ENCODE results near the gene SCYL2. TPM values are rescaled to one million over a fixed set of nuclear protein-coding genes. Genes with fewer than 3 reads are reported as not detected.

SCYL2 gene
- total and polyA plus RNA-seq, 2 donors from 2014 or later = 10.3 to 41.7 TPM

- Histone ChIP-seq H3K4me3 (ENCODE audit: low read length in 3 of 3) (peak overlapping the region; percentile 79 to 95 (median 83)), H3K27me3 (ENCODE audit: control insufficient read depth, insufficient read depth, low read length) (no peaks in the 10 kb centered on the region), H3K27ac (ENCODE audit: low read depth in 2 of 2, low read length in 2 of 2) (peak overlapping the region; percentile 28 to 93), H3K4me1 (ENCODE audit: control insufficient read depth in 2 of 3, insufficient read depth in 2 of 3, low read depth in 1 of 3, low read length in 3 of 3) (peaks cover 4 to 12% (median 9%) of the 10 kb centered on the region in 3 donors), H3K9me3 (ENCODE audit: control insufficient read depth in 2 of 3, insufficient read depth in 1 of 3, low read length in 3 of 3) (no peaks in the 10 kb centered on the region), H3K36me3 (ENCODE audit: control insufficient read depth in 2 of 3, insufficient read depth in 3 of 3, low read length in 3 of 3) (no peaks in the 10 kb centered on the region), H3K9ac (ENCODE audit: low read length in 3 of 3) (peak overlapping the region in 2 of 3 donors; percentile 80 to 94)
- no peak for FAIRE-seq
- peak in 1 of 5 donors; percentile 53 for DNase-seq
- no peak for TF ChIP-seq CTCF (IDR thresholded peaks at IDR 0.05; ENCODE audit: borderline replicate concordance, extremely low read depth, insufficient read depth)
- intact Hi-C loops (cut with DNase I) = no loop called here
Measured at GRCh38 chr12:100265732-100266584, 1.0 kb upstream of the SCYL2 start.

GRCh38 chr12:100266585-100266834 is 467 bp upstream of the SCYL2 start:
- TF ChIP-seq CTCF (IDR thresholded peaks at IDR 0.05; ENCODE audit: borderline replicate concordance, extremely low read depth, insufficient read depth) = no peak
- Histone ChIP-seq H3K4me1 (ENCODE audit: control insufficient read depth in 2 of 3, insufficient read depth in 2 of 3, low read depth in 1 of 3, low read length in 3 of 3) (peaks cover 4 to 12% (median 9%) of the 10 kb centered on the region in 3 donors), H3K9ac (ENCODE audit: low read length in 3 of 3) (peak overlapping the region in 2 of 3 donors; percentile 80 to 94), H3K27ac (ENCODE audit: low read depth in 2 of 2, low read length in 2 of 2) (peak overlapping the region; percentile 92 to 93), H3K36me3 (ENCODE audit: control insufficient read depth in 2 of 3, insufficient read depth in 3 of 3, low read length in 3 of 3) (no peaks in the 10 kb centered on the region), H3K4me3 (ENCODE audit: low read length in 3 of 3) (peak overlapping the region; percentile 79 to 95 (median 83)), H3K27me3 (ENCODE audit: control insufficient read depth, insufficient read depth, low read length) (no peaks in the 10 kb centered on the region), H3K9me3 (ENCODE audit: control insufficient read depth in 2 of 3, insufficient read depth in 1 of 3, low read length in 3 of 3) (no peaks in the 10 kb centered on the region)
- intact Hi-C loops (cut with DNase I) = no loop called here
- no peak for FAIRE-seq
- DNase-seq = peak in 1 of 5 donors; percentile 94

GRCh38 chr12:100267603-100268281 is 765 bp downstream of the SCYL2 start:
- peak in 2 of 5 donors; percentile 58 to 67 for DNase-seq
- no peaks in the 10 kb centered on the region for H3K9me3 ChIP-seq (ENCODE audit: control insufficient read depth in 2 of 3, insufficient read depth in 1 of 3, low read length in 3 of 3)
- peak overlapping the region; percentile 34 to 98 (median 72) for H3K9ac ChIP-seq (ENCODE audit: low read length in 3 of 3)
- intact Hi-C loops (cut with DNase I) = no loop called here
- H3K27me3 ChIP-seq (ENCODE audit: control insufficient read depth, insufficient read depth, low read length) = no peaks in the 10 kb centered on the region
- H3K27ac ChIP-seq (ENCODE audit: low read depth in 2 of 2, low read length in 2 of 2) = peak overlapping the region; percentile 92 to 93
- no peak for FAIRE-seq
- H3K4me1 ChIP-seq (ENCODE audit: control insufficient read depth in 2 of 3, insufficient read depth in 2 of 3, low read depth in 1 of 3, low read length in 3 of 3) = peaks cover 4 to 12% (median 9%) of the 10 kb centered on the region in 3 donors
- H3K36me3 ChIP-seq (ENCODE audit: control insufficient read depth in 2 of 3, insufficient read depth in 3 of 3, low read length in 3 of 3) = no peaks in the 10 kb centered on the region
- no peak for TF ChIP-seq CTCF (IDR thresholded peaks at IDR 0.05; ENCODE audit: borderline replicate concordance, extremely low read depth, insufficient read depth)
- peak overlapping the region; percentile 79 to 95 (median 83) for H3K4me3 ChIP-seq (ENCODE audit: low read length in 3 of 3)

Measured in kidney (tissue), 14 donors.